RKO (cell line): Measurements from ENCODE around the gene RIOK3.
"Not testable (repeated sequence)": the region's sequence is repeated elsewhere in the genome, so short reads cannot be mapped to it uniquely, and the experiment has no call there.

Experiments
- DNase-seq: peaks from one replicate; pipeline ENCODE4 v3.0.0-alpha.2; 2016; ENCODE audit warnings: low spot score

The RIOK3 gene

GRCh38 chr18:23499291-23499781 lies 46.2 kb downstream of the RIOK3 start:
- DNase-seq = no peak

- no peak for DNase-seq
Observed at GRCh38 chr18:23501626-23502025, 48.5 kb downstream of the RIOK3 start.

GRCh38 chr18:23502516-23503037 lies 49.5 kb downstream of the RIOK3 start:
- DNase-seq = no peak

GRCh38 chr18:23503038-23503962 lies 50.2 kb downstream of the RIOK3 start, which contains the start of gene RMC1:
TSS of gene RMC1 (plus strand) at chr18:23503511. CDS start at chr18:23503619, 108 bp downstream.
- peak; percentile 90 for DNase-seq

- DNase-seq = peak; percentile 28
Observed at GRCh38 chr18:23503963-23504344, 50.9 kb downstream of the RIOK3 start.

GRCh38 chr18:23504720-23505119 lies 51.6 kb downstream of the RIOK3 start:
- DNase-seq = no peak

GRCh38 chr18:23506393-23506792 lies 53.3 kb downstream of the RIOK3 start:
- no peak for DNase-seq

GRCh38 chr18:23510923-23511322 lies 57.8 kb downstream of the RIOK3 start:
- not testable (repeated sequence) for DNase-seq

- not testable (repeated sequence) for DNase-seq
Observed at GRCh38 chr18:23512216-23512615, 59.1 kb downstream of the RIOK3 start.

GRCh38 chr18:23512641-23513040 lies 59.6 kb downstream of the RIOK3 start:
- DNase-seq = no peak

- DNase-seq = peak; percentile 82
Observed at GRCh38 chr18:23515911-23516546, 62.9 kb downstream of the RIOK3 start.

GRCh38 chr18:23519734-23520133 lies 66.6 kb downstream of the RIOK3 start:
- peak; percentile 12 for DNase-seq

- DNase-seq = no peak
Observed at GRCh38 chr18:23521271-23521670, 68.2 kb downstream of the RIOK3 start.

GRCh38 chr18:23521907-23522306 lies 68.8 kb downstream of the RIOK3 start:
- no peak for DNase-seq

GRCh38 chr18:23523429-23524212 lies 70.5 kb downstream of the RIOK3 start:
- no peak for DNase-seq

GRCh38 chr18:23524213-23524707 lies 71.2 kb downstream of the RIOK3 start:
- DNase-seq = no peak

GRCh38 chr18:23526501-23527063 lies 73.5 kb downstream of the RIOK3 start:
- no peak for DNase-seq

GRCh38 chr18:23528580-23529472 lies 75.7 kb downstream of the RIOK3 start:
- DNase-seq = no peak

GRCh38 chr18:23529604-23530003 lies 76.5 kb downstream of the RIOK3 start:
- DNase-seq = peak; percentile 78

GRCh38 chr18:23530195-23530594 lies 77.1 kb downstream of the RIOK3 start:
- DNase-seq = no peak
